ENCODE results near the gene PHACTR4.

DNA sequence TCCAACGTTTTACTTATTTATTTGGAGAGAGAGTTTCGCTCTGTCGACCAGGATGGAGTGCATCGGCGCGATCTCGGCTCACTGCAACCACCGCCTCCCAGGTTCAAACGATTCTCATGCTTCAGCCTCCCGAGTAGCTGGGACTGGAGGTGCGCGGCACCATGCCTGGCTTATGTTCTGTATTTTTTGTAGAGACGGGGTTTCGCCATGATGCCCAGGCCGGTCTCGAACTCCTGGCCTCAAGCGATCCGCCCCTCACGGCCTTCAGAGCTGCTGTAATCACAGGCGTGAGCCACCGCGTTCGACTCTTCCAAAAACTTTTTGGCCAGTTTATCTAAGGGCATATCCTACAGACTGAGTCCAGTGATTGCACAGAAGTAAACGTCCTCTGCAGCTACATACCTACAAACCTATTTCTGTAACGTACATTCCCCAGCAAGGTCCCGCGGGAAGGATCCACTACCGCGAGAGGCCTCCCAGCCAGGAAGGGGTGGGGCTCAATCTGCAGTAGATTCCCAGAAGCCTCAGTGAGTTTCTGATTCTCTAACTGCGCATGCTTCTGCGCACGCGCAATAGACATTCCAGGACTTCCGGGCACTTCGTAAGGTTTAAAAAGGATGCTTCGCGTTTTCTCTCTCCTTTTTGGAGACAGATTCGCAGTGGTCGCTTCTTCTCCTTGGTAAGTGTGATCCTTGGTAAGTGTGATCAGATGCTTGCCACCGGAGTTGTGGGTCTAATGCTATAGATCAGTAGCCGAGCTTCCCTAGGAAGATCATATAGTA, 136.1 kb downstream of the PHACTR4 start, which contains the start of gene RCC1:
- TF ChIP-seq, protein P1, sequence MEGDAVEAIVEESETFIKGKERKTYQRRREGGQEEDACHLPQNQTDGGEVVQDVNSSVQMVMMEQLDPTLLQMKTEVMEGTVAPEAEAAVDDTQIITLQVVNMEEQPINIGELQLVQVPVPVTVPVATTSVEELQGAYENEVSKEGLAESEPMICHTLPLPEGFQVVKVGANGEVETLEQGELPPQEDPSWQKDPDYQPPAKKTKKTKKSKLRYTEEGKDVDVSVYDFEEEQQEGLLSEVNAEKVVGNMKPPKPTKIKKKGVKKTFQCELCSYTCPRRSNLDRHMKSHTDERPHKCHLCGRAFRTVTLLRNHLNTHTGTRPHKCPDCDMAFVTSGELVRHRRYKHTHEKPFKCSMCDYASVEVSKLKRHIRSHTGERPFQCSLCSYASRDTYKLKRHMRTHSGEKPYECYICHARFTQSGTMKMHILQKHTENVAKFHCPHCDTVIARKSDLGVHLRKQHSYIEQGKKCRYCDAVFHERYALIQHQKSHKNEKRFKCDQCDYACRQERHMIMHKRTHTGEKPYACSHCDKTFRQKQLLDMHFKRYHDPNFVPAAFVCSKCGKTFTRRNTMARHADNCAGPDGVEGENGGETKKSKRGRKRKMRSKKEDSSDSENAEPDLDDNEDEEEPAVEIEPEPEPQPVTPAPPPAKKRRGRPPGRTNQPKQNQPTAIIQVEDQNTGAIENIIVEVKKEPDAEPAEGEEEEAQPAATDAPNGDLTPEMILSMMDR (IDR thresholded peaks at IDR 0.05; ENCODE audit: poor library complexity) = no peak
- no peak for TF ChIP-seq EZH2 (IDR thresholded peaks at IDR 0.05; ENCODE audit: borderline replicate concordance)
